ENCODE measurements around the gene DLGAP1.

Gene DLGAP1

DNA sequence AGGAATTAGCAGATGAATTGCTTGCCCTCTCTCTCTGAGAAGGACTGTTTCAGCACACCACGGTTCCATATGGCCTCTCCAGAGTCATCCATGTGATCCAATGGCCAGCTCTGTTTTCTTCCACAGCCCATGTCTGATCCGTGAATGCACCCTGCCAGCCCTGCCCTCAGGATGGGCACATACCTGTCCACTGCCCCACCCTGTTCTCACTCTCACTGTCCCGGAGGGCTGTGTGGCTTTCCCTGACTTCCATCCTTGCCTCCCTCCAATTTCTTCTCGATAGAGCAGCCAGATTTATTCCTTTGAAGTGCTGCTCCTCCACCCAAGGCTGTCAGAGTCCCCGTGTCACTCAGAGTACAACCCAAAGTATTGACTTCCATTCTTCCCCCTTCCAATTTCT is 662.0 kb downstream of the DLGAP1 start:
- no peak for DNase-seq (ENCODE audit: low spot score)
- in situ Hi-C loops (cut with MboI; ENCODE audit: low sequenced_read_pairs, unreplicated experiment), result loop anchor here (25.0 kb wide), 1 partner anchor 194 kb away; no protein-coding TSS in a partner anchor
- TF ChIP-seq, protein P1, sequence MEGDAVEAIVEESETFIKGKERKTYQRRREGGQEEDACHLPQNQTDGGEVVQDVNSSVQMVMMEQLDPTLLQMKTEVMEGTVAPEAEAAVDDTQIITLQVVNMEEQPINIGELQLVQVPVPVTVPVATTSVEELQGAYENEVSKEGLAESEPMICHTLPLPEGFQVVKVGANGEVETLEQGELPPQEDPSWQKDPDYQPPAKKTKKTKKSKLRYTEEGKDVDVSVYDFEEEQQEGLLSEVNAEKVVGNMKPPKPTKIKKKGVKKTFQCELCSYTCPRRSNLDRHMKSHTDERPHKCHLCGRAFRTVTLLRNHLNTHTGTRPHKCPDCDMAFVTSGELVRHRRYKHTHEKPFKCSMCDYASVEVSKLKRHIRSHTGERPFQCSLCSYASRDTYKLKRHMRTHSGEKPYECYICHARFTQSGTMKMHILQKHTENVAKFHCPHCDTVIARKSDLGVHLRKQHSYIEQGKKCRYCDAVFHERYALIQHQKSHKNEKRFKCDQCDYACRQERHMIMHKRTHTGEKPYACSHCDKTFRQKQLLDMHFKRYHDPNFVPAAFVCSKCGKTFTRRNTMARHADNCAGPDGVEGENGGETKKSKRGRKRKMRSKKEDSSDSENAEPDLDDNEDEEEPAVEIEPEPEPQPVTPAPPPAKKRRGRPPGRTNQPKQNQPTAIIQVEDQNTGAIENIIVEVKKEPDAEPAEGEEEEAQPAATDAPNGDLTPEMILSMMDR (IDR thresholded peaks at IDR 0.05; ENCODE audit: borderline replicate concordance, control extremely low read depth, extremely low read depth, insufficient read depth, missing control alignments), result no peak

DNA sequence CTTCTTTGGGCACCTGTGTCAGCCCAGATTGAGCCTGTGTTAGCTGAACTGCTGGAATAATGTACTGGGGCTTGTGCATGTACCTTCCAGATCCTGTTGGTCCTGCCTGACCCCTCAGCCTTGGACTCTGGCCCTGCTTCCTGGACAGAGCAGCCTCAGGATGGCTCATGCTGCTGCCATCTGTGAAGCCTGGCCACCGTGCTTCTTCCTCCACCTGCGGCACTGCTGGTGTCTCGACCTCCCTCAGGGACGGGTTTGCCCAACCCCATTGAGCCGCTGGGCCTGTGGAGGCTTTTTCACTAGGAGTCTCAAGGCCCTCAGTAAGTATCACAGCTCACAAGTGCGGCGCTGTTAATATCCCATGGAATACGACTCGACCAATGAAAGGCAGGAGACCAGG is 662.4 kb downstream of the DLGAP1 start:
- TF ChIP-seq, protein P1 (IDR thresholded peaks at IDR 0.05; ENCODE audit: borderline replicate concordance, control extremely low read depth, extremely low read depth, insufficient read depth, missing control alignments), result no peak
- in situ Hi-C loops (cut with MboI; ENCODE audit: low sequenced_read_pairs, unreplicated experiment), result loop anchor here (25.0 kb wide), 1 partner anchor 195 kb away; no protein-coding TSS in a partner anchor
- DNase-seq (ENCODE audit: low spot score), result no peak

DNA sequence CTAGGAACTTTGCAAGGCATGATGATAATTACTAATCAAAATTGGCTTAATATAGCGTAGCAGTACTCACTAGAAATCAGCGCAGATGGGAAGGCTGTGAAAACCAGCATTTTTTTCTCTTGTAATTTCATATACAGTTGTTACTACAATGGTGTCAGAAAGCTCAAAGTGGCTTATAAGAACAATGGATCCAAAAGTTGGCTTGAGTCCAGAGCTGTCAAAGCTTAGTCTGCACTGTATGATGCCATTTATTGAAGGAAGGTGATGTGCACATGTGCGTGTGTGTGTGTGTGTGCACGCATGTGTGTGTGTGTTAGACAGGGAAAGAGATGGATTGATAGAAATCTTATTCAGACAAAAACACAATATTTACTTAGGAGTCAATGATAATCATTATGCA is 663.9 kb downstream of the DLGAP1 start:
- TF ChIP-seq, protein P1 (IDR thresholded peaks at IDR 0.05; ENCODE audit: borderline replicate concordance, control extremely low read depth, extremely low read depth, insufficient read depth, missing control alignments), result no peak
- in situ Hi-C loops (cut with MboI; ENCODE audit: low sequenced_read_pairs, unreplicated experiment), result loop anchor here (25.0 kb wide), 1 partner anchor 196 kb away; no protein-coding TSS in a partner anchor
- no peak for DNase-seq (ENCODE audit: low spot score)

GRCh38 chr18:3790703-3791102 is 664.4 kb downstream of the DLGAP1 start:
- in situ Hi-C loops (cut with MboI; ENCODE audit: low sequenced_read_pairs, unreplicated experiment), result loop anchor here (25.0 kb wide), 1 partner anchor 197 kb away; no protein-coding TSS in a partner anchor
- DNase-seq (ENCODE audit: low spot score), result no peak
- TF ChIP-seq, protein P1 (IDR thresholded peaks at IDR 0.05; ENCODE audit: borderline replicate concordance, control extremely low read depth, extremely low read depth, insufficient read depth, missing control alignments), result no peak

DNA sequence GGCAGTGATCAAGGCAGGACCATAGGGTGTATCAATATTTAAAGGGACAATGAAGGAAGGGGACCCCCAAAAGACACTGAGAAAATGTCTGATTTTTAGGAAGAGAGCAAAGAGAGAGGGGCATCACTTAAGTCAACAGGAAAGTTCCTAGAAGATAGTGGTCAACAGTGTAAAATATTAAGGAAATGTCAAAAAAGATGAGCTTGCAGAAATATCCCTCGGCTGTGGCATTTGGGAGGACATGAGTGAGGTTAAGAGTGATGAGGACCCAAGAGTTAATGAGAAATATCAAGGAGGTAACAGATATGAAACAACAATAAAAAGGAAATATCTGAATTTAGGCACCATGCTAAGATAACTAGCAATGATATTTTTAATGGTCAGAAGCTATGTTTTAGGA is 665.6 kb downstream of the DLGAP1 start:
- TF ChIP-seq, protein P1 (IDR thresholded peaks at IDR 0.05; ENCODE audit: borderline replicate concordance, control extremely low read depth, extremely low read depth, insufficient read depth, missing control alignments), result no peak
- in situ Hi-C loops (cut with MboI; ENCODE audit: low sequenced_read_pairs, unreplicated experiment), result loop anchor here (25.0 kb wide), 1 partner anchor 198 kb away; no protein-coding TSS in a partner anchor
- no peak for DNase-seq (ENCODE audit: low spot score)

DNA sequence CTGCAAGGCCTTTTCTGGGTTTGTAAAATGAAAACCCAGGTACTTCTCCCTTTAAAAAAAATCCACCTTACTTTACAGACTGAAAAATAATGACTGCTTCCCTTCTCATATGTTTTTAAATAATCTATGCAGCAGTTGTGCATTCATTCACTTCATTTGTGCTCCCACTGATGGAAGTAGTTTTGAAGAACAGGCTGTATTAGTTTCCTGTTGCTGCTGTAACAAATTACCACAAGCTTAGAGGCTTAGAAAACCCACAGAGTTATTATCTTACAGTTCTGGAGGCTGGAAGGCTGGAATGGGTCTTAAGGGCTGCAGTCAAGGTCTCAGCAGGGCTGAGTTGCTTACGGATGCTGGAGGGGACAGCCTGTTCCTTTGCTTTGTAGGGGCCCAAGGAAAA is 670.2 kb downstream of the DLGAP1 start:
- TF ChIP-seq, protein P1 (IDR thresholded peaks at IDR 0.05; ENCODE audit: borderline replicate concordance, control extremely low read depth, extremely low read depth, insufficient read depth, missing control alignments), result no peak
- in situ Hi-C loops (cut with MboI; ENCODE audit: low sequenced_read_pairs, unreplicated experiment), result loop anchor here (25.0 kb wide), 1 partner anchor 202 kb away; no protein-coding TSS in a partner anchor
- no peak for DNase-seq (ENCODE audit: low spot score)
